Colonic mucosa (tissue), 4 donors: Measurements from ENCODE around the gene RSU1. TPM values are rescaled to one million over a fixed set of nuclear protein-coding genes. Genes with fewer than 3 reads are reported as not detected.
"Not testable (repeated sequence)": the region's sequence is repeated elsewhere in the genome, so short reads cannot be mapped to it uniquely, and the experiment has no call there.

Experiments
- DNase-seq: peaks from one replicate; pipeline ENCODE4 v3.0.0-alpha.2; 2020
- H3K27ac ChIP-seq: fragments of 200-600 bp; one replicate; pipeline ENCODE4 v1.8.0; 2021
- H3K27me3 ChIP-seq: fragments of 200-600 bp; one replicate; pipeline ENCODE4 v1.8.0; 2021
- H3K36me3 ChIP-seq: fragments of 200-600 bp; one replicate; pipeline ENCODE4 v1.8.0; 2021
- H3K4me1 ChIP-seq: fragments of 200-600 bp; one replicate; pipeline ENCODE4 v1.8.0; 2021; ENCODE audit warnings: mild to moderate bottlenecking
- H3K4me3 ChIP-seq: fragments of 200-600 bp; one replicate; pipeline ENCODE4 v1.8.0; 2021
- H3K9ac ChIP-seq, 2 donors: one replicate each; pipeline ENCODE4 v1.7.0; 2013; ENCODE audit warnings: control low read depth in 2 of 2, low read depth in 2 of 2, low read length in 2 of 2
- H3K9me3 ChIP-seq: fragments of 200-600 bp; one replicate; pipeline ENCODE4 v1.8.0; 2021
- intact Hi-C: fragments of 100-400 bp; cut with DNase I; formaldehyde crosslinking; loops from one replicate; pipeline ENCODE4 v1.14.1; 2022
- total RNA-seq, 2 donors: library from RNA; stranded (reverse); fragmentation: NEBNext Ultra II Directional in 1 of 2; extraction: Animal tissue kit (Norgen Biotek cat#: 25700) in 1 of 2; gene quantifications; one replicate each; pipeline ENCODE4 v1.2.1, GENCODE V29; 2021
- TF ChIP-seq, protein P1 (sequence below): fragments of 200-600 bp; IDR thresholded peaks from one replicate; pipeline ENCODE4 v1.8.0; 2022; ENCODE audit warnings: antibody characterized with exemption, mild to moderate bottlenecking
- donor health status: healthy.
- donor health status: DM: no; HTN: no; CAD: no.
- donor health status: DM: no; HTN: no; CAD: no.

The RSU1 gene
- total RNA-seq, 2 donors from 2014 or later: 44.3 to 82.9 TPM

DNA sequence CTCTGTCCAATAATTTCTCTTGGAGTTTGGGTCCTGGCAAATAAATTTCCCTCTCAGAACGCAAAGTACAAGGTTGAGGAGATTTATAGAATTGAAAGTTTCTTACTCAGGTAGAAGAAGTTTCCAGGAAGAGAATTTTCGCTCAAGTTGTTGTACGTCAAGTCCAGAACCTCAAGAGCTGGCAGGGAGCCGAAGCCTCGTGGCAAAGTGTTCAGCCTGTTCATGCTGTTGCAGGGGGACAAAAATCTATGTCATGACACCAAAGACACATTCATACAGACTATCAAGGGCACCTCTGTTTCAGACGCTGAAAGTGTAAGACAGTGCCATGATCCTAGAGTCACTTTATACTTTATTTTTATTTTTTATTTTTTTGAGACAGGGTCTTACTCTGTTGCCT, 62.5 kb downstream of the RSU1 start:
- no peak overlapping the region for H3K4me3 ChIP-seq
- no peak overlapping the region for H3K27ac ChIP-seq
- intact Hi-C loops: no loop called here
- no peaks in the 10 kb centered on the region for H3K4me1 ChIP-seq
- no peak for DNase-seq
- TF ChIP-seq, protein P1, sequence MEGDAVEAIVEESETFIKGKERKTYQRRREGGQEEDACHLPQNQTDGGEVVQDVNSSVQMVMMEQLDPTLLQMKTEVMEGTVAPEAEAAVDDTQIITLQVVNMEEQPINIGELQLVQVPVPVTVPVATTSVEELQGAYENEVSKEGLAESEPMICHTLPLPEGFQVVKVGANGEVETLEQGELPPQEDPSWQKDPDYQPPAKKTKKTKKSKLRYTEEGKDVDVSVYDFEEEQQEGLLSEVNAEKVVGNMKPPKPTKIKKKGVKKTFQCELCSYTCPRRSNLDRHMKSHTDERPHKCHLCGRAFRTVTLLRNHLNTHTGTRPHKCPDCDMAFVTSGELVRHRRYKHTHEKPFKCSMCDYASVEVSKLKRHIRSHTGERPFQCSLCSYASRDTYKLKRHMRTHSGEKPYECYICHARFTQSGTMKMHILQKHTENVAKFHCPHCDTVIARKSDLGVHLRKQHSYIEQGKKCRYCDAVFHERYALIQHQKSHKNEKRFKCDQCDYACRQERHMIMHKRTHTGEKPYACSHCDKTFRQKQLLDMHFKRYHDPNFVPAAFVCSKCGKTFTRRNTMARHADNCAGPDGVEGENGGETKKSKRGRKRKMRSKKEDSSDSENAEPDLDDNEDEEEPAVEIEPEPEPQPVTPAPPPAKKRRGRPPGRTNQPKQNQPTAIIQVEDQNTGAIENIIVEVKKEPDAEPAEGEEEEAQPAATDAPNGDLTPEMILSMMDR: no peak
- no peaks in the 10 kb centered on the region for H3K36me3 ChIP-seq
- no peak overlapping the region for H3K9ac ChIP-seq
- no peaks in the 10 kb centered on the region for H3K9me3 ChIP-seq
- H3K27me3 ChIP-seq: no peaks in the 10 kb centered on the region

DNA sequence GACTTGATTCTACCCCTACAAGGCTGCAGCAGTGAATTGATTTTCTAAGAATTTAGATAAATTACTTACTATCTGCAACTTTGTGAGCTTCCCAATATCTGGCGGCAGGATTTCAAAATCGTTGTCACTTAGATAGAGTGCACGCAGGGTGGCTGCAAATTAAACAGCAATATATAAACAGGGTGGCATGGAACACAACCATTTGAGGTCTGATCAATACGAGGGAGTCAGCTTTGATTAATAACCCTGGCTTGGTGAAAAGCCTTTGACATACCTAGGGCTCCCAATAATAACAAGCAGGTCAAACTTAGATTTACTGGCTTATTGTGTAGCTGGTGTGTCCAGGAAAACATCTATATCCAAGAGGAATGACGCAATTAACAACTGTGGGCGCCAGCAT, 64.4 kb downstream of the RSU1 start:
- H3K27me3 ChIP-seq, H3K9ac ChIP-seq, H3K4me3 ChIP-seq, intact Hi-C loops, H3K9me3 ChIP-seq, DNase-seq, H3K36me3 ChIP-seq, H3K4me1 ChIP-seq, H3K27ac ChIP-seq: not testable (repeated sequence)

DNA sequence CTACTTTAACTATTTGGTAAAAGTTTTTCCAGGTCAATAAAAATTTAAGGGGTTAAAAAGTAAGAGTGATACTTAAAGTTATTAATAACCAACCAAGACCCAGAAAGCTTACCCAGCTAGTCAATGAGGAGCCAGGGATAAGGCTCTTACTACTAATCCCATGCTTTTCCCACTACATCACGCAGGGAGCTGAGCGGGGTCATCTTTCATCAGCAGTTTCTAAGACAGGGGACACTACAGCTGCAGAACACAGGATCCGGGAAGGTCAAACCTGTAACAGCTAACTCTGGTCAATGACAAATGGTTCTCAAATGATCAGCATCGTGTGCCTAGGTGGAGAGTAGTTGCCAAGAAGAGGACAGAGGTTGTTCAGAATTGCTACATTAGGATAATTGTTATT, 65.1 kb downstream of the RSU1 start:
- Histone ChIP-seq H3K27me3 (no peaks in the 10 kb centered on the region), H3K9ac (no peak overlapping the region), H3K27ac (no peak overlapping the region), H3K4me1 (no peaks in the 10 kb centered on the region), H3K4me3 (no peak overlapping the region), H3K9me3 (no peaks in the 10 kb centered on the region), H3K36me3 (no peaks in the 10 kb centered on the region)
- intact Hi-C loops: no loop called here
- DNase-seq: no peak
- TF ChIP-seq, protein P1: no peak

DNA sequence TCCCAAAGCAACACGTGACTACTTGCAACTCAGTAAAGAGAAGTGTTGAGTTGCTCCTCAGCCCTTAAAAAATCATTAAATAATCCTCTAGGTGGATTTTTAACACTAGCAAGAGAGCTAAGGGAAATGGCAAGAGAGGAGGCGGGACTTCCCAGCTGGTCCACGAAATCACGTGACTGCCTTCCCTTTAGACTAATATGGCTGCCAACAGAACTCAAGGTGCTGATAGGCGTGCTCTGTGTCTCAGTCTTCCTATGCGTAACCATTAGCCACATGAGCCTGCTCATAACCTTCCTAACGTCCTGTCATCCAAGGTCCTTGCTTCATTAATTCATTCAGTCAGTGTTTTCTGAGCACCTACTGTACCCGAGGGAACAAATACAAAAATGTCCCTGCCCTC, 66.0 kb downstream of the RSU1 start:
- H3K9me3 ChIP-seq: no peaks in the 10 kb centered on the region
- H3K4me1 ChIP-seq: no peaks in the 10 kb centered on the region
- H3K27ac ChIP-seq: no peak overlapping the region
- H3K27me3 ChIP-seq: no peaks in the 10 kb centered on the region
- no peaks in the 10 kb centered on the region for H3K36me3 ChIP-seq
- DNase-seq: no peak
- H3K4me3 ChIP-seq: no peak overlapping the region
- no peak overlapping the region for H3K9ac ChIP-seq
- intact Hi-C loops: no loop called here
- TF ChIP-seq, protein P1: no peak

DNA sequence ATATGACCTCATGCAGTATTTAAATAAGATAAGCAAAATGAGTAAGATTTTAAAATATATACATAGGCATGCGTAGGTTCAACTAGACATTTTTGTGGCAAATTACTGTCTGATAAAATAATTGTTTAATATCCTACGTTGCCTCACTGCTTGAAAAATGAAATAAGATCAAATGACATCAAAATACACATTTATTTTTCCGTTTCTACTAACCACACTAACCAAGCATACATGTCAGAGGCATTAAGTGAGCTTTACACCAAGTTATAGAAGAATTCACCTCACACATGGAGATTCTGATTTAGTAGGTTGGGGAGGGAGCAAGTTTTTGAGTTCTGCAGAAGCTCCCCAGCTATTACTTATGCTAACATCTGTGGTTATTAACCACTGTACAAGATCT, 66.8 kb downstream of the RSU1 start:
- H3K27me3 ChIP-seq: no peaks in the 10 kb centered on the region
- DNase-seq: no peak
- H3K4me3 ChIP-seq: no peak overlapping the region
- intact Hi-C loops: no loop called here
- no peak overlapping the region for H3K9ac ChIP-seq
- H3K36me3 ChIP-seq: no peaks in the 10 kb centered on the region
- no peak overlapping the region for H3K27ac ChIP-seq
- no peaks in the 10 kb centered on the region for H3K9me3 ChIP-seq
- TF ChIP-seq, protein P1: no peak
- H3K4me1 ChIP-seq: no peaks in the 10 kb centered on the region

DNA sequence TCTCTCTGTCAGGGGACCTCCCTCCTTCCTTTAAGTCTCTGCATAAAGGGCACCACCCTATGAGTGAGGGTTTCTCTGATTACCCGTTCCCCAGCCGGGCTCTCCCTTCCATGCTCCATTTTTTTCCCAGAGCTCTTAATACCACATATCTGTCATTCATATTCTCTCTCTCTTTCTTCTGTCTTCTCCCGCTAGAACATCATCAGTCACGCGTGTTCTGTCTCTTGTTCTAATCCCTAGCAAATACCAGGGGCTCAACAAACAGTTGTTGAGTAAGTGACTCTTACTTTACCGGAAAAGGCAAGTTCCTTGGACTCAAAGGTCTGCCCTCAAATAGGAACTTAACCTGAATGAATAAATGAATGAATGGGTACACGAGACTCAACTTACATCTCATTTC, 68.5 kb downstream of the RSU1 start:
- Histone ChIP-seq H3K9me3 (no peaks in the 10 kb centered on the region), H3K27ac (no peak overlapping the region), H3K4me3 (no peak overlapping the region), H3K27me3 (no peaks in the 10 kb centered on the region), H3K36me3 (no peaks in the 10 kb centered on the region), H3K4me1 (no peaks in the 10 kb centered on the region), H3K9ac (no peak overlapping the region)
- intact Hi-C loops: no loop called here
- DNase-seq: no peak
- TF ChIP-seq, protein P1: no peak
